Body of pancreas (tissue), 4 donors: ENCODE results near the gene ZNF516.

Experiments used
- CTCF ChIP-seq, 7 experiments: fragments of 450-650 bp in 4 of 7; fragments of 200-600 bp in 3 of 7; sonication (generic) in 3 of 7; IDR thresholded peaks; one replicate each; pipeline ENCODE4 v1.5.1; 2016 to 2019; ENCODE audit warnings: antibody characterized with exemption in 7 of 7
- POLR2A ChIP-seq, 3 donors: fragments of 450-650 bp; IDR thresholded peaks; one replicate each; pipeline ENCODE4 v1.6.1; 2016; ENCODE audit warnings: antibody characterized with exemption in 3 of 3, mild to moderate bottlenecking in 2 of 3

GRCh38 chr18:76374330-76375281 is 120.4 kb downstream of the ZNF516 start:
- TF ChIP-seq CTCF (IDR thresholded peaks at IDR 0.05) (no peak), POLR2A (IDR thresholded peaks at IDR 0.05) (no peak)
